Osteoblast (primary cell): Measurements from ENCODE around the gene PRPF4. TPM values are rescaled to one million over a fixed set of nuclear protein-coding genes. Genes with fewer than 3 reads are reported as not detected.

ENCODE experiments used
- DNase-seq: peaks from one replicate; pipeline ENCODE4 v3.0.0; 2011; ENCODE audit warnings: low spot score, mixed read lengths; ENCODE audit not compliant: insufficient read length; ENCODE audit errors: missing footprints
- H2AFZ ChIP-seq: 2 replicates; pipeline ENCODE4 v1.6.0; 2011; ENCODE audit warnings: mild to moderate bottlenecking, low read length
- H3K27ac ChIP-seq: 2 replicates; pipeline ENCODE4 v1.5.1; 2011; ENCODE audit warnings: mild to moderate bottlenecking, low read depth, low read length, moderate library complexity
- H3K27me3 ChIP-seq: 2 replicates; pipeline ENCODE4 v1.6.0; 2012; ENCODE audit warnings: mild to moderate bottlenecking, control low read depth, inconsistent platforms, low read length, moderate library complexity; ENCODE audit not compliant: insufficient read depth
- H3K36me3 ChIP-seq: 2 replicates; pipeline ENCODE4 v1.5.1; 2011; ENCODE audit warnings: mild to moderate bottlenecking, low read length, control low read depth, moderate library complexity; ENCODE audit not compliant: insufficient read depth
- H3K4me1 ChIP-seq: 2 replicates; pipeline ENCODE4 v1.5.1; 2011; ENCODE audit warnings: mild to moderate bottlenecking, low read length, control low read depth, moderate library complexity; ENCODE audit not compliant: insufficient read depth
- H3K4me2 ChIP-seq: 2 replicates; pipeline ENCODE4 v1.6.0; 2011; ENCODE audit warnings: mild to moderate bottlenecking, low read length; ENCODE audit not compliant: insufficient read depth
- H3K4me3 ChIP-seq: fragments of 200-600 bp; sonication (generic); 3 replicates; pipeline ENCODE4 v1.5.1; 2012; ENCODE audit warnings: mild to moderate bottlenecking, low read length, inconsistent platforms; ENCODE audit not compliant: insufficient read depth
- H3K79me2 ChIP-seq: 2 replicates; pipeline ENCODE4 v1.6.0; 2012; ENCODE audit warnings: mild to moderate bottlenecking, low read length, control low read depth, inconsistent platforms; ENCODE audit not compliant: insufficient read depth
- H3K9me3 ChIP-seq: 2 replicates; pipeline ENCODE4 v1.5.1; 2011; ENCODE audit warnings: low read depth, low read length, control low read depth
- H4K20me1 ChIP-seq: 2 replicates; pipeline ENCODE4 v1.6.0; 2012; ENCODE audit warnings: mild to moderate bottlenecking, low read length, control low read depth; ENCODE audit not compliant: insufficient read depth
- CTCF ChIP-seq: IDR thresholded peaks from 2 replicates; pipeline ENCODE4 v1.5.1; 2011; ENCODE audit warnings: mild to moderate bottlenecking, low read depth, low read length, moderate library complexity; ENCODE audit errors: extremely low read depth
- total RNA-seq: library from RNA; depleted of rRNA; stranded (reverse); fragments of >200 nt; gene quantifications from 2 replicates; pipeline ENCODE4 v1.2.3, GENCODE V29; 2012

PRPF4 gene
- total RNA-seq, 1 donor: 18.1 TPM

- H3K27ac ChIP-seq: no peak overlapping the region
- H3K4me3 ChIP-seq: no peak overlapping the region
- peaks cover 13% of the 10 kb centered on the region for H3K36me3 ChIP-seq
- H2AFZ ChIP-seq: peak overlapping the region; percentile 34
- peak overlapping the region; percentile 39 for H3K4me2 ChIP-seq
- H3K27me3 ChIP-seq: peaks cover 18% of the 10 kb centered on the region
- H3K9me3 ChIP-seq: no peaks in the 10 kb centered on the region
- no peak for TF ChIP-seq CTCF
- H3K79me2 ChIP-seq: no peaks in the 10 kb centered on the region
- DNase-seq: peak; percentile 77
- H3K4me1 ChIP-seq: no peaks in the 10 kb centered on the region
- no peaks in the 10 kb centered on the region for H4K20me1 ChIP-seq
These were observed 21.5 kb downstream of the PRPF4 start for GRCh38 chr9:113296796-113297558.

- peaks cover 18% of the 10 kb centered on the region for H3K27me3 ChIP-seq
- H3K4me3 ChIP-seq: no peak overlapping the region
- no peak overlapping the region for H2AFZ ChIP-seq
- no peak overlapping the region for H3K27ac ChIP-seq
- DNase-seq: no peak
- no peaks in the 10 kb centered on the region for H3K4me1 ChIP-seq
- H3K79me2 ChIP-seq: no peaks in the 10 kb centered on the region
- peaks cover 1% of the 10 kb centered on the region for H3K36me3 ChIP-seq
- H3K9me3 ChIP-seq: no peaks in the 10 kb centered on the region
- TF ChIP-seq CTCF: no peak
- no peaks in the 10 kb centered on the region for H4K20me1 ChIP-seq
- no peak overlapping the region for H3K4me2 ChIP-seq
These were observed 22.9 kb downstream of the PRPF4 start for GRCh38 chr9:113298311-113298710.

GRCh38 chr9:113298924-113299770 lies 23.7 kb downstream of the PRPF4 start:
- H3K27me3 ChIP-seq: peaks cover 18% of the 10 kb centered on the region
- no peak for DNase-seq
- no peak overlapping the region for H3K4me3 ChIP-seq

More at GRCh38 chr9:113298924-113299770, 23.7 kb downstream of the PRPF4 start:
- Histone ChIP-seq H3K79me2 (no peaks in the 10 kb centered on the region), H3K27ac (no peak overlapping the region), H3K9me3 (no peaks in the 10 kb centered on the region), H4K20me1 (no peaks in the 10 kb centered on the region), H3K4me2 (no peak overlapping the region), H3K4me1 (no peaks in the 10 kb centered on the region), H3K36me3 (no peaks in the 10 kb centered on the region), H2AFZ (no peak overlapping the region)
- no peak for TF ChIP-seq CTCF
